Gastroesophageal sphincter (tissue), 4 donors: Measurements from ENCODE around the gene FHIT. TPM values are rescaled to one million over a fixed set of nuclear protein-coding genes. Genes with fewer than 3 reads are reported as not detected.

Source experiments
- ATAC-seq: fragments of 150-250 bp; one replicate; pipeline ENCODE4 v1.9.1; 2016; ENCODE audit warnings: mild to moderate bottlenecking, moderate library complexity
- H3K27ac ChIP-seq, 4 donors: fragments of 200-600 bp; sonication (generic) in 3 of 4; 1 replicate in 3 of 4; 2 replicates in 1 of 4; pipeline ENCODE4 v1.5.1; 2016 to 2019
- H3K27me3 ChIP-seq: fragments of 200-600 bp; sonication (generic); one replicate; pipeline ENCODE4 v1.5.1; 2019
- H3K36me3 ChIP-seq, 2 donors: fragments of 200-600 bp; sonication (generic); one replicate each; pipeline ENCODE4 v1.5.1; 2019; ENCODE audit warnings: control low read depth in 1 of 2
- H3K4me1 ChIP-seq, 3 donors: fragments of 200-600 bp; sonication (generic); 1 replicate in 2 of 3; 2 replicates in 1 of 3; pipeline ENCODE4 v1.5.1; 2016 to 2019; ENCODE audit warnings: control low read depth in 2 of 3
- H3K4me3 ChIP-seq, 2 donors: fragments of 200-600 bp; sonication (generic); one replicate each; pipeline ENCODE4 v1.5.1; 2019; ENCODE audit warnings: mild to moderate bottlenecking in 1 of 2, moderate library complexity in 1 of 2
- H3K9me3 ChIP-seq, 3 donors: fragments of 200-600 bp; sonication (generic); one replicate each; pipeline ENCODE4 v1.5.1; 2017 to 2019; ENCODE audit warnings: control low read depth in 2 of 3
- CTCF ChIP-seq, 4 experiments: fragments of 200-600 bp in 2 of 4; fragments of 450-650 bp in 2 of 4; sonication (generic) in 1 of 4; IDR thresholded peaks; one replicate each; pipeline ENCODE4 v1.5.1; 2017 to 2019; ENCODE audit warnings: antibody characterized with exemption in 4 of 4, mild to moderate bottlenecking in 2 of 4, moderate library complexity in 2 of 4
- EP300 ChIP-seq: sonication (generic); formaldehyde crosslinking; IDR thresholded peaks from one replicate; pipeline ENCODE4 v1.6.1; 2017; ENCODE audit warnings: antibody characterized with exemption, mild to moderate bottlenecking
- POLR2A ChIP-seq, 2 donors: fragments of 450-650 bp; IDR thresholded peaks; one replicate each; pipeline ENCODE4 v1.6.1; 2017; ENCODE audit warnings: antibody characterized with exemption in 2 of 2, mild to moderate bottlenecking in 2 of 2, moderate library complexity in 1 of 2
- POLR2AphosphoS5 ChIP-seq: sonication (generic); formaldehyde crosslinking; IDR thresholded peaks from one replicate; pipeline ENCODE4 v1.6.1; 2017; ENCODE audit warnings: antibody characterized with exemption
- WGBS, 2 donors: methylation state at CpG; one replicate each; pipeline ENCODE4 v1.1.5; 2018; ENCODE audit warnings: low coverage in 1 of 2; 5-methylcytosine and 5-hydroxymethylcytosine counted together
- total RNA-seq, 4 donors: library from RNA; depleted of rRNA; stranded (reverse); fragments of >200 nt; gene quantifications; one replicate each; pipeline ENCODE4 v1.1.0, GENCODE V29; 2016

FHIT gene
- total RNA-seq, 4 donors from 2014 or later = 1.4 to 7.3 (median 3.9) TPM

- H3K4me3 ChIP-seq = no peak overlapping the region
- 85% methylated on average over 5 of the region's 5 CpGs; no CpG with 5 or more reads in 1 of the 2 donors for WGBS, 2 donors
- ATAC-seq = no peak
- TF ChIP-seq POLR2A (IDR thresholded peaks at IDR 0.05) (no peak), POLR2AphosphoS5 (no peak), EP300 (no peak), CTCF (IDR thresholded peaks at IDR 0.05) (no peak)
- no peaks in the 10 kb centered on the region for H3K27me3 ChIP-seq
- no peaks in the 10 kb centered on the region for H3K9me3 ChIP-seq
- no peak overlapping the region for H3K27ac ChIP-seq
- H3K4me1 ChIP-seq = no peaks in the 10 kb centered on the region
- H3K36me3 ChIP-seq = no peaks in the 10 kb centered on the region
Observed at GRCh38 chr3:61136191-61136590, 115.1 kb downstream of the FHIT start.

GRCh38 chr3:61134532-61134931, 116.7 kb downstream of the FHIT start:
- WGBS, 2 donors = 95 to 100% methylated on average over 3 of the region's 3 CpGs
- Histone ChIP-seq H3K27me3 (no peaks in the 10 kb centered on the region), H3K4me1 (no peaks in the 10 kb centered on the region), H3K27ac (no peak overlapping the region), H3K4me3 (no peak overlapping the region), H3K9me3 (no peaks in the 10 kb centered on the region), H3K36me3 (no peaks in the 10 kb centered on the region)
- no peak for TF ChIP-seq POLR2AphosphoS5
- TF ChIP-seq POLR2A (IDR thresholded peaks at IDR 0.05) = no peak
- no peak for TF ChIP-seq EP300
- ATAC-seq = no peak

- no peak for ATAC-seq
- no peak overlapping the region for H3K27ac ChIP-seq
- H3K4me1 ChIP-seq = no peaks in the 10 kb centered on the region
- no peaks in the 10 kb centered on the region for H3K36me3 ChIP-seq
- no peak overlapping the region for H3K4me3 ChIP-seq
- no peak for TF ChIP-seq POLR2AphosphoS5
- no peak for TF ChIP-seq POLR2A (IDR thresholded peaks at IDR 0.05)
- TF ChIP-seq CTCF (IDR thresholded peaks at IDR 0.05) = no peak
- TF ChIP-seq EP300 = no peak
- H3K27me3 ChIP-seq = no peaks in the 10 kb centered on the region
- no peaks in the 10 kb centered on the region for H3K9me3 ChIP-seq
Observed at GRCh38 chr3:61132062-61132461, 119.2 kb downstream of the FHIT start.

GRCh38 chr3:61118830-61119229, 132.4 kb downstream of the FHIT start:
- TF ChIP-seq EP300 = no peak
- TF ChIP-seq CTCF (IDR thresholded peaks at IDR 0.05) = no peak
- no peak for TF ChIP-seq POLR2AphosphoS5
- no peak for TF ChIP-seq POLR2A (IDR thresholded peaks at IDR 0.05)
- ATAC-seq = no peak
- H3K27ac ChIP-seq = no peak overlapping the region
- peaks cover 0 to 7% (median 0%) of the 10 kb centered on the region in 3 donors for H3K4me1 ChIP-seq
- H3K36me3 ChIP-seq = no peaks in the 10 kb centered on the region
- no peaks in the 10 kb centered on the region for H3K9me3 ChIP-seq
- 81 to 93% methylated on average over 2 of the region's 2 CpGs for WGBS, 2 donors
- H3K27me3 ChIP-seq = no peaks in the 10 kb centered on the region
- no peak overlapping the region for H3K4me3 ChIP-seq

- H3K27ac ChIP-seq = no peak overlapping the region
- H3K4me1 ChIP-seq = peaks cover 0 to 7% (median 0%) of the 10 kb centered on the region in 3 donors
- no peaks in the 10 kb centered on the region for H3K36me3 ChIP-seq
- no peaks in the 10 kb centered on the region for H3K9me3 ChIP-seq
- H3K27me3 ChIP-seq = no peaks in the 10 kb centered on the region
- 57 to 58% methylated on average over 7 of the region's 7 CpGs for WGBS, 2 donors
- no peak overlapping the region for H3K4me3 ChIP-seq
- ATAC-seq = no peak
- TF ChIP-seq EP300 = no peak
- no peak for TF ChIP-seq POLR2A (IDR thresholded peaks at IDR 0.05)
- TF ChIP-seq CTCF (IDR thresholded peaks at IDR 0.05) = no peak
- TF ChIP-seq POLR2AphosphoS5 = no peak
Observed at GRCh38 chr3:61117045-61117898, 134.0 kb downstream of the FHIT start.
